Endothelial cell (in vitro differentiated cells): Measurements from ENCODE around the gene MGAT5. TPM values are rescaled to one million over a fixed set of nuclear protein-coding genes. Genes with fewer than 3 reads are reported as not detected.

Experiments used
- DNase-seq: peaks from one replicate; pipeline ENCODE4 v3.0.0; 2021; ENCODE audit warnings: low spot score
- H3K27ac Mint-ChIP-seq: one replicate; pipeline ENCODE4 v1.8.0; 2021; ENCODE audit warnings: mixed read lengths, inconsistent platforms; ENCODE audit not compliant: unreplicated experiment
- H3K27me3 Mint-ChIP-seq: one replicate; pipeline ENCODE4 v1.8.0; 2021; ENCODE audit warnings: mild to moderate bottlenecking, moderate library complexity, mixed read lengths, inconsistent platforms; ENCODE audit not compliant: unreplicated experiment
- H3K36me3 Mint-ChIP-seq: one replicate; pipeline ENCODE4 v1.8.0; 2021; ENCODE audit warnings: mild to moderate bottlenecking, low read depth, mixed read lengths, inconsistent platforms; ENCODE audit not compliant: unreplicated experiment
- H3K4me1 Mint-ChIP-seq: one replicate; pipeline ENCODE4 v1.8.0; 2021; ENCODE audit warnings: mild to moderate bottlenecking, mixed read lengths, inconsistent platforms; ENCODE audit not compliant: unreplicated experiment
- H3K4me3 Mint-ChIP-seq: one replicate; pipeline ENCODE4 v1.8.0; 2021; ENCODE audit warnings: mild to moderate bottlenecking, mixed read lengths, inconsistent platforms; ENCODE audit not compliant: unreplicated experiment
- H3K9me3 Mint-ChIP-seq: one replicate; pipeline ENCODE4 v1.8.0; 2021; ENCODE audit warnings: mixed read lengths, inconsistent platforms; ENCODE audit not compliant: unreplicated experiment
- total RNA-seq: library from RNA; stranded (reverse); fragmentation: NEBNext Ultra II Directional; extraction: Animal tissue kit (Norgen Biotek cat#: 25700); gene quantifications from one replicate; pipeline ENCODE4 v1.2.1, GENCODE V29; 2021; ENCODE audit not compliant: unreplicated experiment
- TF ChIP-seq, protein P1 (sequence below): fragments of 200-600 bp; sonication (generic); IDR thresholded peaks from one replicate; pipeline ENCODE4 v1.5.0; 2021; ENCODE audit warnings: antibody characterized with exemption; ENCODE audit not compliant: unreplicated experiment

MGAT5 gene
- total RNA-seq, 1 donor from 2014 or later: 124 TPM

DNA sequence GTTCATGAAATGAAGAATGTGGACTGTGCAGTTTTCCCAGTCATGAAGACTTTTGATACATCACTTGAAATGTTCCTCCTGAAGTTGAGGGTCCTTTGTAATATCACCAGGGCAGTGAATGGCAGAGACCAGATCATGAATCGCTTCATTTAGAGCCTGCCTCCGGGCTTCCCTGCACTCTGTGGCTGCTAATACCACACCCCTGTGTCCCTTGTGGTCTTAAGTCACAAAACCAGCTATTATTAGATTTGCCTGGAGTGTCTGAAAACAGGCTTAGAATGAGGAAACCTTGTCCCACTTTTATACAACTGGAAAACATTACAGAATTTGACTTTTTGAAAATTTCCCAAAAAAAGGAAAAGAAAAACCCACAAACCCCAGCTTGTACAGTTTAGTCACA lies 147.9 kb downstream of the MGAT5 start:
- peaks cover 7% of the 10 kb centered on the region for H3K36me3 Mint-ChIP-seq
- no peak overlapping the region for H3K27ac Mint-ChIP-seq
- peaks cover 3% of the 10 kb centered on the region for H3K27me3 Mint-ChIP-seq
- H3K4me3 Mint-ChIP-seq: no peak overlapping the region
- DNase-seq: no peak
- peaks cover 10% of the 10 kb centered on the region for H3K4me1 Mint-ChIP-seq
- no peaks in the 10 kb centered on the region for H3K9me3 Mint-ChIP-seq
- TF ChIP-seq, protein P1, sequence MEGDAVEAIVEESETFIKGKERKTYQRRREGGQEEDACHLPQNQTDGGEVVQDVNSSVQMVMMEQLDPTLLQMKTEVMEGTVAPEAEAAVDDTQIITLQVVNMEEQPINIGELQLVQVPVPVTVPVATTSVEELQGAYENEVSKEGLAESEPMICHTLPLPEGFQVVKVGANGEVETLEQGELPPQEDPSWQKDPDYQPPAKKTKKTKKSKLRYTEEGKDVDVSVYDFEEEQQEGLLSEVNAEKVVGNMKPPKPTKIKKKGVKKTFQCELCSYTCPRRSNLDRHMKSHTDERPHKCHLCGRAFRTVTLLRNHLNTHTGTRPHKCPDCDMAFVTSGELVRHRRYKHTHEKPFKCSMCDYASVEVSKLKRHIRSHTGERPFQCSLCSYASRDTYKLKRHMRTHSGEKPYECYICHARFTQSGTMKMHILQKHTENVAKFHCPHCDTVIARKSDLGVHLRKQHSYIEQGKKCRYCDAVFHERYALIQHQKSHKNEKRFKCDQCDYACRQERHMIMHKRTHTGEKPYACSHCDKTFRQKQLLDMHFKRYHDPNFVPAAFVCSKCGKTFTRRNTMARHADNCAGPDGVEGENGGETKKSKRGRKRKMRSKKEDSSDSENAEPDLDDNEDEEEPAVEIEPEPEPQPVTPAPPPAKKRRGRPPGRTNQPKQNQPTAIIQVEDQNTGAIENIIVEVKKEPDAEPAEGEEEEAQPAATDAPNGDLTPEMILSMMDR: no peak

DNA sequence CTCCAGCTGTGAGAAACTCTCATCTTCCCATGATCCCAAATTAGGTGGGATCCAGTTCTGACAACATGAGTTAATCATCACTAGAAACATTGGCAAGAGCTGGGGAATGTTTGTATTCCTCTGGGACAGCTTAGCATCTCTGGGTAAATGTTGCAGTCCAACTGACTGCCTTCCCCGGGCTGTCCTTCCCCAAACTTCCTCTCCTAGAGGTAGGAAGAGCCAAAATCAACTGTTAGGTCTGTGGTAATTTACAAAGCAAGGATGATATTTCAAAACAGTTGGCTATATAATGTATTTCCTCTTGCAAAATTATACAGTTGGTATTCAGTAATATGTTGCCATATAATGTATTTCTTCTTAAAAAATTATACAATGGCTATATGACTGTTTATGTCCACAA lies 148.5 kb downstream of the MGAT5 start:
- DNase-seq: no peak
- no peak overlapping the region for H3K27ac Mint-ChIP-seq
- TF ChIP-seq, protein P1: no peak

DNA sequence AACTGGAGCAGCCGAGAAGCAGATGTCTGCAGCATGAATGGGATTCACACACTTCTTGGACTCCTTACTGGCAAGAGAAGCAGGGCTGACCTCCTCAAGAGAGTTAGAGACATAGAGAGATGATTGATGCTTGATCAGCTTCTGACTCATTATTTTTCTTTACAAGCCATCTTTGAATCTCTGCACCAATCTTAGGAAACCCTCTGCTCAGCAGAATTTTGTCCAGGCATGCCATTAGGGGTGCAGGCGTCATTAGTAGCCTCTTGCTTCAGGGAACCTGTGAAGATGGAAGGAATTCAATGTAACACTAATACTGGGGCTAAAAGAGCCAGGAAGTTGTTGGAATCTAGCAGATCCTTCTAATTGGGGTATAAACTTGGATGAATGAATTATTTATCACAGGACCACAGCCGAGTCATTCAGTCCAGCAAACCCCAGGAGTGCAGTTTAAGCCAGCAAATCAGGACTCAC lies 151.8 kb downstream of the MGAT5 start:
- no peak for DNase-seq
- TF ChIP-seq, protein P1: no peak
- Mint-ChIP-seq H3K4me1 (peaks cover under 1% of the 10 kb centered on the region), H3K27me3 (peaks cover 3% of the 10 kb centered on the region), H3K9me3 (no peaks in the 10 kb centered on the region), H3K4me3 (no peak overlapping the region), H3K27ac (no peak overlapping the region), H3K36me3 (peaks cover 11% of the 10 kb centered on the region)

More for the DNA sequence above, 148.5 kb downstream of the MGAT5 start:
- H3K9me3 Mint-ChIP-seq: no peaks in the 10 kb centered on the region
- peaks cover 7% of the 10 kb centered on the region for H3K4me1 Mint-ChIP-seq
- H3K27me3 Mint-ChIP-seq: peaks cover 3% of the 10 kb centered on the region
- no peak overlapping the region for H3K4me3 Mint-ChIP-seq
- H3K36me3 Mint-ChIP-seq: peaks cover 10% of the 10 kb centered on the region

DNA sequence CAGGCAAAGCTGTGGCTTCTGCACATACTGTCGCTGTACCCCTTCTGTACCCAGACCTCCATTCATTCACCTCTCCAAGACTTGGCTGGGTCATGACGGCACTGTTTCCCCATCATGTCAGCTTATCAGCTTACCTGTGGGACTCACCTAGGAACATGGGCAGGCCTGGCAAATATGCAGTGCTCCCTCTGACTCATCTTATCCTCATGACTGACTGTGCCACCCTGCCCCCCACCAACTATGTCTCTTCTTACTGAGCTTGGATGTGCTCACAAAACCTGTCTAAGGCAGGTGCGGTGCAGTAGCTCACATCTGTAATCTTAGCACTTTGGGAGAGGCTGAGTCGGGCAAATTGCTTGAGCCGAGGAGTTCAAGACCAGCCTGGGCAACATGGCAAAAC lies 152.4 kb downstream of the MGAT5 start:
- TF ChIP-seq, protein P1: no peak
- no peak for DNase-seq
- H3K36me3 Mint-ChIP-seq: peaks cover 11% of the 10 kb centered on the region
- peaks cover 3% of the 10 kb centered on the region for H3K4me1 Mint-ChIP-seq
- H3K27me3 Mint-ChIP-seq: peaks cover 5% of the 10 kb centered on the region
- no peak overlapping the region for H3K4me3 Mint-ChIP-seq
- no peak overlapping the region for H3K27ac Mint-ChIP-seq
- no peaks in the 10 kb centered on the region for H3K9me3 Mint-ChIP-seq

DNA sequence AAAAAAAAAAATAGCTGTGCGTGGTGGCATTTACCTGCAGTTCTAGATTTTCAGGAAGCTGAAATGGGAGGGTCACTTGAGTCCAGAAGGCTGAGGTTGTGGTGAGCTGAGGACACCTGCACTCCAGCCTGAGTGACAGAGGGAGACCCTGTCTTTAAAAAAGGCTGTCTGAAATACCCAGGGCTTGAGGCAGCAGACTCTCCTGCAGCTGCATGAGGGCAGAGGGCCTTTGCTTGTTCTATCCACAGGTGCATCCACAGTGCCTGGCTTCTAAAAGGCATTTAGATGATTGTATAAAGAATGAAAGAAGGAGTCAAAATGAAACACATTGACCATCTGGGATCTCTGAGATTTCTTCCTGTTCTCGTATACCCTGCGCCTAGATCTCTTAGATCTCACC lies 152.9 kb downstream of the MGAT5 start:
- TF ChIP-seq, protein P1: no peak
- H3K36me3 Mint-ChIP-seq: peaks cover 11% of the 10 kb centered on the region
- no peaks in the 10 kb centered on the region for H3K9me3 Mint-ChIP-seq
- no peak overlapping the region for H3K27ac Mint-ChIP-seq
- peaks cover 5% of the 10 kb centered on the region for H3K27me3 Mint-ChIP-seq
- DNase-seq: no peak
- H3K4me3 Mint-ChIP-seq: no peak overlapping the region
- peaks cover 3% of the 10 kb centered on the region for H3K4me1 Mint-ChIP-seq
